Kidney capillary endothelial cell (primary cell): ENCODE measurements around the gene GNG7.
"Not testable (repeated sequence)": the region's sequence is repeated elsewhere in the genome, so short reads cannot be mapped to it uniquely, and the experiment has no call there.

Experiments used
- DNase-seq: peaks from one replicate; pipeline ENCODE4 v3.0.0-alpha.2; 2018; ENCODE audit warnings: low spot score

GNG7 gene

DNA sequence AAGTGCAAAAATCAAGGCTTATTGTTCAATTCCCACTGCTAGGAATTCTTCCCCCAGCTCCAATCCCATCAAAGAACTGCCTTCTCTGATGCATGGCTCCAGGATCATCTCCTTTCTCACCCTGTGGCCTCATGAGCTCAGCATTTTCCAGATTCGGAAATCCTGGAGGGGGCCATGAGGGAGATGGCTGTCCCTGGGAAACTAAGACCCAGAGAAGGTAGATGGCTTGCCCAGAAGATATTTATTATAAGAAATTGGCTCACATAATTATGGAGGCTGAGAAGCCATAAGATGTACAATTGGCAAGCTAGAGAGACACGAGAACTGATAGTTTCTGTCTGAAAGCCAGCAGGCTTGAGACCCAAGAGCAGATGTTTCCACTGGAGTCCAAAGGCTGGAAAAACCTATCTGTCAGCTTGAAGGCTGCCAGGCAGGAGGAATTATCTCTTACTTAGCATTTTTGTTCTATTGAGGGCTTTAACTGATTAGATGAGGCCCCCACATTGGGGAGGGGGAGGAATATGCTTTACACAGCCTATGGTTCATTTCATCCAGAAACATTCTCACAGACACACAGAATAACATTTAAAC, 168.0 kb downstream of the GNG7 start:
- no peak for DNase-seq

GRCh38 chr19:2533686-2534422, 168.6 kb downstream of the GNG7 start:
- peak; percentile 40 for DNase-seq

DNA sequence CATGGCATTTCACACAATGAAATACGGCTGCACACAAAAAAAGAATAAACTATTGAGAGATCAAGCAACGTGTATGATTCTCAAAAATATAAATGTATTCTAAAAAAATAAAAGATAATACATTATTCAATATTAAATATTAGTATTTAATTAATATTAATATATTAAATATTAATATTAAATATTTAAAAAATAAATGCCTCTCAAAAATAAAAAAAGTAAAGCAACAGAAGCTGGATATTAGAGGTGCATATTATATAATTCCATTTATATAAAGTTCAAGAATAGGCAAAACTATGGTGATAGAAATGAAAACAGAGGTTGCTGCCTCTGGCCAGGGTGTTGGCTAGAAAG, 169.4 kb downstream of the GNG7 start:
- DNase-seq = no peak

- DNase-seq = peak; percentile 87
These were observed 170.0 kb downstream of the GNG7 start for GRCh38 chr19:2532252-2533071.

DNA sequence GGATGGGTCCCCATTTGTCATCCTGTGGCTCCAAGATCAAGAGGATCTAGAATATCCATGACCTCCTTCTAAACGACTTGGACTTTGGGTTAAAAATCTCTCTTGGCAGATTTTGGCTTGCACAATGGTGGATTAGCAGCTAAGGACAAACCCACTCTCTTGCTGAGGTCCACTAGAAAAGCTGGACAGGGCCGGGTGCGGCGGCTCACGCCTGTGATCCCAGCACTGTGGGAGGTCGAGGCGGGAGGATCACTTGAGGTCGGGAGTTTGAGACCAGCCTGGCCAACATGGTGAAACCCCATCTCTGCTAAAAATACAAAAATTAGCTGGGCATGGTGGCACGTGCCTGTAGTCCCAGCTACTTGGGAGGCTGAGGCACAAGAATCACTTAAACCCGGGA, 172.6 kb downstream of the GNG7 start:
- DNase-seq = not testable (repeated sequence)

GRCh38 chr19:2529473-2529918, 173.0 kb downstream of the GNG7 start:
- DNase-seq = peak; percentile 98

GRCh38 chr19:2528675-2529101, 173.8 kb downstream of the GNG7 start:
- DNase-seq = no peak

- no peak for DNase-seq
These were observed 174.8 kb downstream of the GNG7 start for GRCh38 chr19:2527686-2528085.

- no peak for DNase-seq
These were observed 175.3 kb downstream of the GNG7 start for GRCh38 chr19:2527171-2527570.

DNA sequence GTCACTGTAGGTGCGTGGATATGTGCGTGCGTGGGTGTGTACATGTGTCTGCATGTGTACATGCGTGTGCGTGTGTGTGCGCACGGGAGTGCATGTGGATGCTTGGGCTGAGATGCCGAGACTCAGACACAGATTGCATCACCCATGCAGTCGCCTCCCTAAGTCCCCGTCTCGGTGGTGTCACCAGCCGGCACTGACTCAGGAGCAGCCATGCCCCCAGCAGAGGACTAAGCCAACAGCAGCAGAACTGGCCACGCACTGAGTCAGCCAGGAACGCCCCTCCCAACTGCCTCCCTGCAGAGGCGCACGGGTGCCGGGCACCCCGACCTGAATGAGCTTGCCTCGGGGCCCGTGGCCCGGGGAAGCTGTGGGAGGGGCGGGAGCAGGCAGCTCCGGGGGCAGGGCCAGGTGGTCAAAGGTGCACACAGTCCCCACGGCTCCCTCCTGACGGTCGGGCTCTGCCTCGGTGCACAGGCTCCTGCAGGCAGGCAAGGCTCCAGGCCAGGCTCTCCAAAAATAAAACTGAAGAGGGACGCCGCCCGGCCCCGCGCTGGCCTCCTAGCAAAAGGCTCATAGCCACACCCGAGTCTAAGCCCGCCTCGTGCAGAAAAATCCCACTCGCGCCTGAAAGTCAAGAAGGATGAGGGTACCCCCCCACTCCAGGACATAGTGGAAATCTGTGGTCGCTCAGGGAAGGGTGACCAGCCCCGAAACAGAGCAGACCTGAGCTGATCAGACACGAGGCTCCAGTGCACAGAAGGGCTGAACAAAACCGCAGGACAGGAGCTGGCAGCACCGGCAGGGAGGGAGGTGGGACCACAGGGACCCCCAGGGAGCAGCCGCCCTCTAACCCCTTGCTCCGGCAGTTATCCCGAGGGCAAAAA, 177.4 kb downstream of the GNG7 start:
- peak; percentile 40 for DNase-seq

DNA sequence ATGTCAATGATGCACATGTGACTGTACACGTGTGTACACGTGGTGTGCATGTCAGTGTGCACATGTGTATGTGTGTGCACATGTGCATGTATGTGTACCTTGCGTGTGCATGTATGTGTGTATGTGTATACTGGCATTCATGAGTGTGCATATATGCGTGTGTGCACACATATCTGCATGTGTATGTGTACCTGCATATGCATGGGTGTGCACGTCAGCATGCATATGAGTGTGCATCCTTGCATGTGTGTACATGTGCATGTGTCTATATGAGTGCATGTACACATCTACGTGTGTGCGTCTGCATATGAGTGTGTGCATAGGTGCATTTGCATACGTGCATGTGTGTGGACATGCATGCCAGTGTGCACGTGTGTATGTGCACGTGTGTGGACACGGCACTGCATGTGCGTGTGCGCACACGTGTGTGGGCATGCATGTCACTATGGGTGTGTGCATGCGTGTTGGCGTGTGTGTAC, 178.1 kb downstream of the GNG7 start:
- no peak for DNase-seq

DNA sequence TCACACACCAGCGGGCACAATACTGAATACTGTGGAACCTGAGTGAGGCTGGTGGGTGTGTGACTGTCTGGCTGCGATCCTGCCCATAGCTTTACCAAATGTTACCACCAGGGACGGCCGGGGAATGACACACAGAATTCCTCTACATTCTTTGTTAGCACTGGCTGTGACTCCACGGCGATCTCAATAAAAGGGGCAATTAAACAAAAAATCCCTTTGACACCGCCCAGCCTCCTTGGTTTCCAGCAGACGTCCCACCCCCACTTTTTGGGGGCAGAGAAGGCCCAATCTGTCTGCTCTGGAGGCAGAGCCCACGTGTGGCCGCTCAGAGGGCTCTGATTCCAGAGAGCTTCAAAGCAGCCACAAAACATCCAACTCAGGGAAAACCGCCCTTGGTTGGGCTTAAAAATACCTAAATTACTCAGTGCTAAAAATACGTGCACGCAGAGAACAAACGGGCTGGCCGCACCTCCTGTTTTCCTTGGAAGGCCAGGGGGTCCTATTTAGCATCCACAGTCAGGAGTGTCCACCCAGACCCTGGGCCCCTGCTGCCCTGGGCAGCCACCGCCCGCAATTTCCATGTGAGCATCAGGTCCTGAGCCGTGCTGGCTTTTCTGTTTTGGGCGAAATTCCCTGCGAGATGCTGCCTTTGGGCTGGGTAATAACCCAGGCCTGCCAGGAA, 178.7 kb downstream of the GNG7 start:
- DNase-seq = no peak

- no peak for DNase-seq
These were observed 183.0 kb downstream of the GNG7 start for GRCh38 chr19:2519482-2519881.

DNA sequence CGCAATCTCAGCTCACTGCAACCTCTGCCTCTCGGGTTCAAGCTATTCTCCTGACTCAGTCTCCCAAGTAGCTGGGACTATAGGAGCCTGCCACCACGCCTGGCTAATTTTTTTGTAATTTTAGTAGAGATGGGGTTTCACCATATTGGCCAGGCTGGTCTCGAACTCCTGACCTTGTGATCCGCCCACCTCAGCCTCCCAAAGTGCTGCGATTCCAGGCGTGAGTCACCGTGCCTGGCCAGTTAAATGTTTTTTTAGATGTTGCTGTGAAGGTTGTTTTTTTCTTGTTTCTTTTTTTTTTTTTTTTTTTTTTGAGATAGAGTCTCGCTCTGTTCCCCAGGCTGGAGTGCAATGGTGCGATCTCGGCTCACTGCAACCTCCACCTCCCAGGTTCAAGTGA, 183.6 kb downstream of the GNG7 start:
- not testable (repeated sequence) for DNase-seq

DNA sequence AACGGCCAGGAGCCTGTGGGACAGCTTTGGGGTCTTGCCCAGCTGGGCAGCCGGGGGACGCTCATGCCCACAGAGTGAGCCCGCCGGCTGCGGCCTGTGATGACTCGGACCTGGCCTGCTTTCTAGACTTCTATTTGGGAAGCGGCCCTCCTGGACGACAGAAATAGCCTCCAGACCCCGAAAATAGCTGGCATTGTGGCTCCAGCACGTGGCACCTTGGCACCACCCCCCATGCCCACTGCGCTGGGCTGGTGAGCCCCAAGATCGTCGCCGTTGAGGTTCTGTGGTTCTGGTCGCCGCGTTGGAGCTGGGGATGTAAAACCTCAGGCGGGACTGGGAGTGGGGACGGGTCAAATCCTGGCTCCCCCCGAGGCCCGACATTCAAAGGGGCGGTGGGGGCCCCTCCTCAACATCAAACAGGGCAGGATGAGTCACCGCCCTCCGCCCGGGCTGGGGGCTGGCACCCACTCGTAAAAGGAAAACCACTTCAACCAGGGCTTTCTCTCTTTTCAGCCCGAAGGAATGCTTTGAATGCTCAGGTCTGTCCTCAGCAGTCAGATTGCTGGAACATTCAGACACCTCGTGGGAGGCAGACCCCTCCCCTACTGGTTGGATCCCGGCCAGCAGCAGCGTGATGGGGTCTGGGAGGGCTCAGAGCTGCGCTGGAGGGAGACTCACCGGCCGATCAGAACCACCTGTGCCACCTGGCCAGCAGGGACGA, 184.5 kb downstream of the GNG7 start:
- no peak for DNase-seq

DNA sequence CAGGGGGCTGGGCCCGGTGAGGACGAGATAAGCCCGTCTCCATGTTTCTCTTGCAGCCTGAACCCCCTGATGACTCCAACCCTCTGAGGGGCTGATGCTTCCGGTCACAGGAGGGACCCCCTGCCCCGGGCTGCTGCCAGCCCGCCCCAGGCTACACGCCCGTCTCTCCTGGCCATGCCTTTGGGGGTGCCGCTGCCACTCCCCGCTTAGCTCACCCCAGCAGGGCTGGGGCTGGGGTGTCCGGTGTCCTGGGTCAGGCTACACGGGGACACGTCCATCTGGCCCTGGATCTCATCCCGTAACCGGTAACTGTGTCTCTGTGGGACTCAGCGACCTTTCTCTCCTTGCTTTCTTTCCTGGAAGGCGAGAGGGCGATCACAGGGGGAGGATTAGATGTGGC, 185.8 kb downstream of the GNG7 start:
- DNase-seq = no peak

- DNase-seq = no peak
These were observed 187.4 kb downstream of the GNG7 start for GRCh38 chr19:2514981-2515518.

DNA sequence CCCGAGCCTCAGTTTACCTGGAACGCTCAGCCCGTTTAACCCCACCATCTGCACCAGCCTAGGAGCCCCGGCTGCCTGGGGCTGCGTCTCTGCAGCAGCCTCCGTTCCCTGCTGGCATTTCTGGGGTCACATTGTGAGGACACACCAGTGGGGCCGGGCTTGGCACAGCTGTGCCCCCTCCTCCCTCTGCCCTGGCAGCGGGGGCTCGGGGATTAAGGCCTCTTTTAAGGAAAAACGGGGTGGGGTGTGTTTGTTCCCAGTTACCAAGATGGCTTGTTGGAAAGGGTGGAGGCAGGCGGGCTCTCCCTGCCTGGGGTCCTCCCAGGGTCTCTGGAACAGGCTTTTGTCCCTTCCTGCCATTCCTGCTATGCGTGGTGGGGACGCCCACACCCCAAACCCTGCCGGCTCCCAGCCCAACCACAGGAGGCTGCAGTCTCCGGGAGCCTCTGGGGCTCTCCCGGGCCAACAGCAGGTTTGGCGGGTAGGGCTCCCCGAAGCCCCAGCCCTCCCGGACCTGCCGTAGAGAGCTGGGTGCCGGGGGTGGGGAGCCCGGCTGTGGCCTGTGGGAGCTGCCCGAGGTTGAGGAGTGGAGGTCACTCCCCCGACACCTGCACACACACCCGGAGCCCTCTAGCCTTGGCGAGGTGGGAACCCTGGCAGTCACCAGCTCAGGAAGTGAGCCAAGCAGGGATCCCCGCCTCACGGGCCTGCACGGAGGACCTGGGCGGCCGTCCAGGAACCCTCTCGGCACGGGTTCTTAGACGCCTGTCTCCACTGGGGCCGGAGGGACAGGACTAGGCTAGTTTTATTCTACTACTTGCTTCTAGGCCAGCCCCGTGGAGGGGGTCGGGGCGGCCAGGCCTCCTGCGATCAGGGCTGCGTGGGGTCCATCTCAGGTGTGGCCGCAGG, 189.7 kb downstream of the GNG7 start:
- no peak for DNase-seq

GRCh38 chr19:2511991-2512390, 190.5 kb downstream of the GNG7 start:
- no peak for DNase-seq
